ENCODE results near the gene PCBP3.

PCBP3 gene

DNA sequence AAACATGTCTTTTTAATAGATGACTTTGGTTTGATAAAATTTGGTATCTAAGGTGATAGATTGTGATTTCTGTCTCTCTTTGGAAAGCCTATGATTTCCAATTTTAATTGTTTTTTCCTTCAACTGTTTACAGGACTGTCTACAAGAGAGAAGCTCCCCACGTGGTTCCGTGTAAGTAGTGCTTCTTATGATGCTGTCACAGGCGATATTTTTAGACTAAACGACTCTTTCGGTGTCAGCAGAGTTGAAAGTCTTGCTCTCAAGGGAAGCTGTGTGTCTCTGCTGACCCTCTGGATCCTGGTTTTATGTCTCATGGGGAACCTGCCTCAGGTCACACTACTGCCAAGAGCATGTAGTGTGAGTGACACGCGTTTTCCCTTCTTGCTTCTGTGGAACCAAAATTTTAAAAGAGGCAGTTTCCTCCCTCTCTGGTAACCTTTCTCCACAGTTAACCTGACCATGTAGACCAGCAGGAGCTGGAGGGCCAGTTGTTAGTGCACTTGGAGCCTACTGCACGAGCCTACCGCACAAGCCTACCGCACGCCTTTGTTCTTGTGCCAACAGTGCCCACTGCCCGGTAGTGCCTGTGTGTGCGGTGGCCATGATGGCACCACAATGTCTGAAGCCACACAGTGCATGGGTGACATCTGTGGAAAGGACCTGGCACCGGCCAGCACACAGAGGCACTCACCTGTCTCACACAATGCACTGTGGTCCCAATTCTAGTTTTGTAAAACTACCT lies 91.9 kb downstream of the PCBP3 start:
- DNase-seq, result no peak

DNA sequence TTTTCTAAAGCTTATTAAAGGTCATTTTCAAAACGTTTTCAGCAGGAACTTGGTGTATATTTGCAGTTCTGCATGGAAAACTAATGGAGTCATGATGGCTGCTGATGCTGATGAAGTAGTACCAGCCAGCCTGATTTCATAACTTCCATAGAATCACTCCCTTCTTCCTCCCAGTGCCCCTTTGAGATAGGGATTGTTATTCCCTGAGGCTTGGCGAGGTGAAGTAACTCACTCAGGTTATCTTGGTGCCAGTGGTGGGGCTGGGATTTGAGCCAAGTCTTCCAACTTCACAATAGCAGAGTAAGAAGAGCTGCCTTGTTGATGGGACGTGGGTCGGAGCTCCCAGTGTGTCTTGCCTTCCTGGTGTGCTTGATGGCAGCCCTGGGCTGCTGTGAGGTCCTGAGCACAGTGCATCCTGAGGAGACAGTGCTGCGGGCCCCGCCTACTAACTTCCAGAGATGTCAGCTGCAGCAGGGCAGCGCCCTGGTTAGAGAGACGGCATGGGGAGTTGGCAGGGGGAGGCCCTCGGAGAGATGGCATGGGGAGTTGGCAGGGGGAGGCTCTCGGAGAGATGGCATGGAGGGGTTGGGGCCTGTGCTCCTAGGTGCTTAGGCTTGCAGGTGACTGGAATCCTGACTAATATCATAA lies 92.6 kb downstream of the PCBP3 start:
- DNase-seq, result no peak

DNA sequence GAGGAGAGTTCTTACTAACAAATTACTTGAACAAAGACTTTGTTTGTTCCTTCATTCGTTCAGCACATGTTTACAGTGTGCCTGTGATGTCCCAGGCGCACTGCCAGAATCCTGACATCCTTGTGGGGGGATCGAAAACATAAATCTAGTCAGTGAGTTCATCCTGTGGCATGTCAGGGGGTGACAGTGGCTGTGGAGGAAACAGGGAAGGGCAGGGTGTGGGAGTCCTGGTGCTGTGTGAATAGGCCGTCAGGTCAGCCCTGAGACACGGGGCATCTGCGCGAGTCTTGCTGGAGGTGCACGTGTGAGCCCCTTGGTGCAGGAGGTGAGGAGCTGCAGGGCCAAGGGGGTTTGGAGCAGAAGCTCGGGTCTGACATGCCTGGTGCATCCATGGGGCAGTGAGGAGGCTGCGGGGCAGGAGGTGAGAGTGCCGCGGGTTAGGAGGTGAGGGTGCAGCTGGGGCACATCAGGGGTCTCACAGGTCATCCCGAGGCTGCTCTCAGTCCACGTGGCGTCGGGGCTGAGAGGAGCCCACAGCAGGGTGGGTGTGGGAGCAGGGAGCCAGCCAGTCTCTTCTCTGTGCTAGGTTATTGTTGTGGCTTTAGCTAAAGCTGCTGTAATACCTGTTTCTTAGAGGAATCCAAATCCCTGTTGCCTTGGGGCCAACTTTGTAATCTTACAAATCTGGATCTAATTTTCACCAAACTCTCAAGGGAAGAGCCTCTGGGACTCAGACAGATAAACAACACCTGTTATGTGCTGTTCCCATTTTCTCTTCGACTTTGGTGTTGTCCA lies 93.4 kb downstream of the PCBP3 start:
- no peak for DNase-seq

DNA sequence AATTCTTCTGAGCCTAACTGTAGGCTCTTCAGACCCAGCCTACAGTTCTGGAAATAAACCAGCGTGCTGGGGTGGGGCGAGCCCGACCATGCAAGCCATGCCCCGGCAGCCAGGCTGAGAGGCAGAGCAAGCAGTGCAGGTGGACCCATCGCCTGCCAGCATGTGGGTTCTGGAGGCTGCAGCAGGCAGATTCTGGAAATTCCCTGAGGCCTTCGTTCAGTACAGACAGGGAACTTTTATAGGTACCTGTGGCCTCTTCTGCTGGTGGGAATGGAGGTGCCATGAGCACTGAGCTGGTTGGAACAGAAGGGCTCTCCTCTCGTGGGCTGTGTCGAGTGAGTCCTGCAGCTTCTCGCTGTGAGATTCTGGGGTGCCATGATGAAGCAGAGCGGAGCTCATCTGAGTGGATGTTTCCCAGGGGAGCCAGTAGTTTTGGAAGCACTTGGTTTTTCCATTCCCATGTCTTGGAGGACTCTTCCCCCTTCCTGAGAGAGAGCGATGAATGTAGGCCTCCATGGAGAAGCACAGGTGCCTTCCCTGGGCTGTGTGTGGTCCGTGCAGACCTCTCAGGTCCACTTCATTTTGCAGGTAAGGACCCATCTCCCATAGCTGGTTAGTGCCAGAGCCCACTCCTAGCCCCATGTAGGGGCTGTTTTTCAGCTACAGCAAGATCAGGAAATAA lies 94.1 kb downstream of the PCBP3 start:
- DNase-seq, result no peak

DNA sequence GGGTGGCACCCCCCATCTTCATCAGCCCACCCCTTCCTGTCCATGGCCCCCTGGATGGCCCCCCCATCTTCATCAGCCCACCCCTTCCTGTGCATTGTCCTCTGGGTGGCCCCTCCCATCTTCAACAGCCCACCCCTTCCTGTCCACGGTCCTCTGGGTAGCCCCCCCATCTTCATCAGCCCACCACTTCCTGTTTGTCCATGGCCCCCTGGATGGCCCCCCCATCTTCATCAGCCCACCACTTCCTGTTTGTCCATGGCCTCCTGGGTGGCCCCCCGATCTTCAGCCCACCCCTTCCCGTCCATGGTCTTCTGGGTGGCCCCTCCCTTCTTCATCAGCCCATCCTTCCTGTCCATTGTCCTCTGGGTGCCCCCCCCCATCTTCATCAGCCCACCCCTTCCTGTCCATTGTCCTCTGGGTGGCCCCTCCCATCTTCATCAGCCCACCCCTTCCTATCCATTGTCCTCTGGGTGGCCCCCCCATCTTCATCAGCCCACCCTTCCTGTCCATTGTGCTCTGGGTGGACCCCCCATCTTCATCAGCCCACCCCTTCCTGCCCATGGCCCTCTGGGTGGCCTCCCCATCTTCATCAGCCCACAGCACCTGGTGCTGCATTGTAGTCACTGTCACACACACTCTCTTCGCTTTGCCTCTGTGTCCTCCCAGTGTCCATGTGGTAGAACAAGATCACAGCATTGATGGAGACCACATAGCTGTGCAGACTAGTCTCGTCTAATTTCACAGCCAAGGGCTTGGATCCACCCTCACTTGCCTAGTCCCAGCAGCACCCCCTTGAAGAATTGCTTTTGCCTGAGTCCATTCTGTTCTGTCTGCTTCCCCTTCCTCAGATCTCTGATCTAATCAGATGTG lies 95.9 kb downstream of the PCBP3 start:
- DNase-seq, result no peak

DNA sequence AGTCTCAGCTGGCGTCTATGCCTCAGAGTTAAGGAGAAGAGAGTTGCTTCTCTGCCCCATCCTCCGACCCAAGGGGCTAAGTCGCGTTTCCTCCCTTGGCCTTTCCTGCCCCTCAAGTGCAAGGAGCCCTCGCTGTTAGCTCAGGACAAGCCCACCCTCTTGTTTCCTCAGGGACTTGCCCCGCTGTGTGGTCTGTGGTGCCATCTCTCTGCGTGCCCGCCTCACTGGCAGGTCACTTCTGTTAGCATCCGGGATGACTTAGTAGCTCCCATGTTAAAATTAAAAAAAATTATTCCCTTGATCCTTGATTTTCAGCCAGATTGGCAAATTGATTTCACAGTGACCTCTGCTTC lies 96.5 kb downstream of the PCBP3 start:
- DNase-seq, result no peak

DNA sequence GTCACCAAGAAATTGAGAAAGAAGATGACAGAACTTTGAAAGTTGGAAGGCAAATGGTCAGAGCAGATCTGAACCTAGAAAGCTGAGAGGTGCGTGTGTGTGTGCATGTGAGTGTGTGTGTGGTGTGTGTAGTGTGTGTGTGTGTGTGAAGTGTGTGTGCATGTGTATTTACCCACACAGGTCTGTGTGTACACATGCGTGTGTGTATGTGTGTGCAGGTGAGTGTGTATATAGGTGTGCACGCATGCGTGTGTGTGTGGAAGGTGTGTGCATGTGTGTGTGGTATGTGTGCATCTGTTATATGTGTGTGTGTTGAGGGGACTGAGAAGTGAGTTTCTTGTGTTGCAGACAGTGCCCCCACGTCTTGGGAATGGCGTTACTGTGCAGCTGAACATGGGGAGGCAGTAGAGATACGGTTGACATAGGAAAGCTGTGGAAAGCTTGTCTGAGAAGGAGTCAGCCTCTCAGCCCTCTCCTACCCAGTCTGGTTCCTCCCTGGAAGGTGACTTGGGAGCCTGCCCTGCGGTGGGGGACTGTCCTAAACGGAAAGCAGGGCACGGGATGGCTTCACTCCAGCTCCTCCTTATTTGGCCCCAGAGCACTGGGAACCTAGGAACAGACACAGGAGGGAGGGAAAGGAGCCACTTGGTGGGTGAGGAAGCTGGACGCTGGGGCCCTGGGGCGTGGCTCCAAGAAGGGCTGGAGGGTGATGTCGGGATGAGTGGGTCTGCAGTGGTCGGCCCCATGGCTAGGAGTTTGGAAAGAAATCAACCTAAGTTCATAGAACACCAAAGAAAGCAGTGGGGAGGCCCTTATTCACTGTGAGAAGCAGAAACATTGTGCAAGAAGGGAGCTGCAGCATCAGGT lies 97.2 kb downstream of the PCBP3 start:
- DNase-seq, result no peak

DNA sequence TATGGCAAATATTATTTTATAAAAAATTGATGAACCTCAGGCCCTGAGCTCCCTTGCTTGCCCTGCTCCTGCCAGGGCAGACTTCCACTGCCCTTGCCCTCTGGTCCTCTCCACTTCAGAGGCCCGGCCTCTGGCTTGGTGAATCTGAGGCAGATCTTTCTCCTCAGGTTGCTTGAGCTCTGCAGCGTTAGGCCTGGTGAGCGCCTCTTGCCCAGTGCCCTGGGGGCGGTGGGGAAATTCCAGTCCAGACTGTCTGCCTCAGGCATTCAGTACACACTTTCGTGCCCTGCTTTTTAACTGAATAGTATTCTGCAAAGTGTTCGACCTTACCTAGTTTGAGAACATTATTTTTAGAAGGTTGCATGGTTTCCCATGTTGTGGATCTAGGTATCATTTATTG lies 98.2 kb downstream of the PCBP3 start:
- no peak for DNase-seq

DNA sequence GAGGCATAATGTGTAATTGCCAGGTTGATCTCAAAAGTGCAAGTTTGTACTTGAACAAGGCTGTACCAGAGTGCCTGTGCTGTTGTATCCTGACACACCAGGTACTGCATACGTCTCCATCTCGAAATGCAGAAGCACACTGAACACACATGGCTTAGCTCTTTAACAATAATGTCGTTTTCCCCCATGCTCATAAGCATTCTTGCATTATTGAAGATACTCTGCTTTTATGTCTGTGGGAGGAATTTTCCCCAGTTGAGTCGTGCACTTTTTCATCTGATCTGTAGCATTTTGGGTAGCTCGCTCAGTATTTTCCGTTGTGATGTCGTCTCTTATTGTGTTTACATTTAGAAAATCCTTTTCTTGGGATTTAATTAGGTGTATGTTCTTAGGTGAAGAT lies 98.7 kb downstream of the PCBP3 start:
- no peak for DNase-seq

DNA sequence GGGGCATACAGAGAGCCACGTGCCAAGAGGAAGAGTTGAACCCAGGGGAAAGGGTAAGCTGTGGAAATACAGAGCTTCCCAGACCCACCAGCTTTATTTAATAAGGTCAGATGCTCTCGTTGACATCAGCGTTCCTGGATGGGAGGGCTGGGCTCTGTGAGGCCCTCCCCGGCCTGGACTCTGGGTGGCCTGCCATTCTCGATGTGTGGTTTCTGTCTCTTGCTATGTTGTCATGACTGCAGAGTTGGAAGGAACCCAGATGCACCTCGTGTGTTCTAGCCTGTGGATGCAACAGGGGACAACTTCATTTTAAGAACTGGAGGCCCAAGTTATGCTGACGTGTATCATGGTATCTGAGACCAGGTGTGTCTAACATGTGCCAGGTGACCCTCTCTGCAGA lies 101.7 kb downstream of the PCBP3 start:
- no peak for DNase-seq

DNA sequence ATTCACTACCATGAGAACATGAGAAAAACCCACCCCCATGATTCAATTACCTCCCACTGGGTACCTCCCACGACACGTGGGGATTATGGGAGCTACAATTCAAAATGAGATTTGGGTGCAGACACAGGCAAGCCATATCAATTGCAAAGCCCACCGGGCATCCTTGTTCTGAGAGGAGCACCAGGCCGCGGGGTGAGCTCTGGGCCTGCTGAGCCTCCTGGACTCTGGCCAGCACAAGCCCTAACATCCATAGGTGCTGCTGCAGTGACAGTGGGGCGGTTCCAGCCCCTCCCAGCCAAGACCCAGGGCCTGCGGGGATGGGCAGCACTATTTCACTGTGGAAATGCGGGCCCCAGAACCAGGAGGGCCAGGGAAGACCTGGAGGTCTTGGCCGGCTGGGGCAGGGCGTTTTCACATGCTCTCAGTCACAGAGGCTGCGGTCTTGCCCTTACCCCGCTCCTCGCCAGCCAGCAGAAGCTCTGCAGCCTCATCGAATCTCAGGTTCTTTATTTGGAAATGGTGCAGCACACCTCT lies 103.8 kb downstream of the PCBP3 start:
- no peak for DNase-seq

DNA sequence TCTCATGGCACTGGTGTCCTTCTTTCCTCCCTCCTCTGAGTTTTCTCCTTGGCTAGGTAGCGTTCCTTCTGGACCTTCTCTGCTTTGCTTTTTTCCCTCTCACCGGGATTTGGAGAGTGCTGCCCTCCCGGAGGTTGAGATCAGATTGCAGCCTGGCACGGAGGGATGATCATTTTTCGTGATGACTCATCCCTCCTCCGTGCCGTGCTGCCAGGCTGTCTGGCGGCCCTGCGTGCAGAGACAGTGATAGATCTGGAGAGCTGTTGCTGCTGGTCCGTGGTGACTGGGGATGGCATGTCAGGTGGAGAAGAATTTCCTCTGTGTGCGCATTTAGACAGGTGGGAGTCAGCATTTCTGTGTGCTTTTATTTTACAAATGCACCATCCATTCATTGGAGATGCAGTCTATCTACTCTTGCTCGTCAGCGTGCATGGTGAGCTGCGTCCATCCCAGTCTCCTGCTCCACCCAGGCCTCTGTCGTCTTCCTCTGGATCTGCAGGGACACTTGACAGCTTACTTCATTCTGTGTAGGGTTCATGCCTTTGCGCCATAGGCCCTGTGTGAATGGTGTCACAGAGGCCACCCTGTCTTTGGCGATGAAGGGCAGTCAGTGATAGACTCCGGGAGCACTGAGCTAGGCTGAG lies 104.4 kb downstream of the PCBP3 start:
- no peak for DNase-seq

DNA sequence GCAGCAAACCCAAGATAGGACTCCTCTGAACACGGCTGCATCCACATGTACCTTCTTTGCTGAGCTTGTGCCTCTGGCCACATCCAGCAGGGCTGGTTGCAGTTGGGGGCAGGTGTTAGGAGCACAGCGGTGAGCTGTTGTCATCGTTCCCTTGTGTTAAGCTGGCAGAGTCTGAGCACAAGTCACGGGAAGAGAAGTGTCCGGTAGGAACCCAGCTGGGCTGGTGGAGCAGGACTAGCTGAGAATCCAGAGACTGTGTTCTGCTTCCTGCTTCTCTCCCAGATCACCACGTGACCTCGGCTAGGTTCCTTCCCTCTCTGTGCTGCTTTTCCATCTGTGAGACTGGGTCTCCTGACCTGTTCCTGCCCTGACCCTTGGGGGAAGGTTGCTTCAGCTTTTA lies 105.1 kb downstream of the PCBP3 start:
- DNase-seq, result no peak

DNA sequence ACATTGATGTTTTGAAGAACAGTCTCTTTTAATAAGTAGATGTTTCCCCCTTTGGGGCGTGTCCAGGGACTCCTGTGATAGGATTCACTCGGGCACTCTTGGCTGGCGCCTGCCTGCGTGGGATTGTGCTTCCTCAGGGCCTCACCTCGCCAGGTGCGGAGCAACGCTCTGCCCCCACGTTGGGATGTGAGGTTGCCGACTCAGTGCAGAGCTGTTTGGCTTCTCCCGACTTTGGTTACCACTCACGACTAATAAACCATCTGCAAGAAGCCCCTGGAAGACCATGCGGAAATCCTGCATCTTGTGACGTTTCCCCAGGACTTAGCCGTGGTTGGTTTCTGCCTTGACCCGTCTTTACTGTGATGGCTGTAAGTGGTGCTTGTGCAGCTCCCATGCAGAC lies 106.4 kb downstream of the PCBP3 start:
- DNase-seq, result no peak

DNA sequence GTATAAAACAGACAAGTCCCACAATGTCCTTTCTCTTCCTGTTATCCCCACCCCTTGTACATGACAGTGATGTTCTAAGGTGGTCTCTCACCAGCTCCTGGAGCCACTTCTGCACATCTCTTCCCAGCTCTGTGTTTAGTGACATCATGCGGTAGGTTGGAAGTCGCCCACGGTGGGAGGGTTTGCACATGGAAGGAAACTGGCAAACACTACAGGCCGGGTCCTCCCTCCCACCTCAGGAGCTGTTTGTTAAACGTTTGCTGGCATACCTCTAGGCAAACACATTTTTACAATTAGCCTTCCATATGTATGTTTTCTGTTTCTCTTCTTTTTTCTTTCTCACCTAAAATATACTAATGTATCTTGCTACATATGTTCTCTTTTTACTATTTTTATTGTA lies 107.4 kb downstream of the PCBP3 start:
- no peak for DNase-seq

DNA sequence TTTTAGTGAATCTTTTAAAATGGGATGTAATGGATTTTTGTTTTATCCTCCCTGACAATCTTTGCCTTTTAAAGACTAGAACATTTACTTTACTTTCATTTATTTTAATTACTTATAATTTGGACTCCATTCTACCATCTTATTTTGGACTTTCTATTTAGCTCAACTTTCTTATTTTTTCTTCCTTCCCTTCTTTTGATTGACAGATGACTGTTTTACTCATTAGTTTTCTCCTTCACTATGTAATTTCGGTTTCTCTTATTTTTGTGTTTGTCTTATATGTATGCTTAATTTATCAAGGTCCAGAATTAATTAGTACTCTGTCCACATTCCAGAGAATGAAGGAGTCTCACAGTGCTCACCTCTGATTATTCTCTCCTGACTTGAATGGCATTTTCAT lies 109.9 kb downstream of the PCBP3 start:
- DNase-seq, result no peak

DNA sequence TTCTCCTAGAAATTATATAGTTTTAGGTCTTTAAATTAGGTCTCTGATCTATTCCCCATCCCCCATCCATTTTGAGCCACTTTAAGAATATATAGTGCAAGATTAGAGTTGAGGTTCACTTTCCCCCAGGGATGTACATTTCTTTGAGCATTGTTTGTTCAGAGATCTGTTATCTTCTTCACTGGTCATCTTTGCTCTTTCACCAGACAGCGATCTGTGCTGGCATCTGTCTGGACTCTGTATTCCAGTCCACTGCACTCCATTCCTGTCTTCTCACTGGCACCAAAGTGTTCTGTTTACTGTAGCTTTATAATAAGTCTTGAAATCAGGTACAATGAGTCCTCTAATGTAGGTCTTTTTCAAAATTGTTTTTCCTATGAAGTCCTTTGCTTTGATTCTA lies 112.5 kb downstream of the PCBP3 start:
- DNase-seq, result no peak

DNA sequence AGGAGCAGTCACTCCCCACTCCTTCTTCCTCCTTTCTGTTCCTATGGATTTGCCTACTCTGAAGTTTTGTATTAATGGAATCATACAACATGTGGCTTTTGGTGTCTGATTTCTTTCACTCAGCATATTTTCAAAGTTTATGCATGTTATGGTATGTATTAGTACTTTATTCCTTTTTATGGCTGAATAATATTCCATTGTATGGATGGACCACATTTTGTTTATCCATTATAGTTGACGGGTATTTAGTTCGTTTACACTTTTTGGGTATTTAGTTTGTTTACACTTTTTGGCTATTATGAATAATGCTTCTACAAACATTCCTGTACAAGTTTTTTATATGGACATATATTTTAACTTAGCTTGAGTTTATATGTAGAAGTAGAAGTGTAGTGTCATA lies 113.1 kb downstream of the PCBP3 start:
- no peak for DNase-seq

DNA sequence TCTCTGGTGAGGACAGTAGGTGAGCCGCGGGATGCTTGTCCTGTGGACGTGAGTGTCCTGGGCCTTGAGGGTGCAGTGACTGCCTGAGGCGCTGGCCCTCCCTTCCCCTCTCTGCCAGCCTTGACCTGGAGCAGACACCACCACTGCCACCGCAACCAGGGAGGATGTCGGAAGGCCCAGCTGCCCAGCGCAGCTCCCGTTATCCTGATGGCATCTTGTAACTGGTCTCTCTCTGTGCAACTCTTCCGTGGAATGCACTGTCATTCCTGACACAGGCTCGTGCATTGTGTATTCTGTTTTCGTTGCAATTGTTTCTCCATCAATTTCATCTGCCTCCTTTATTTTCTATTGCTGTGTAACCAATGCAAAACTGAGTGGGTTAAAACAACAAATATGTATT lies 118.2 kb downstream of the PCBP3 start:
- DNase-seq, result no peak

DNA sequence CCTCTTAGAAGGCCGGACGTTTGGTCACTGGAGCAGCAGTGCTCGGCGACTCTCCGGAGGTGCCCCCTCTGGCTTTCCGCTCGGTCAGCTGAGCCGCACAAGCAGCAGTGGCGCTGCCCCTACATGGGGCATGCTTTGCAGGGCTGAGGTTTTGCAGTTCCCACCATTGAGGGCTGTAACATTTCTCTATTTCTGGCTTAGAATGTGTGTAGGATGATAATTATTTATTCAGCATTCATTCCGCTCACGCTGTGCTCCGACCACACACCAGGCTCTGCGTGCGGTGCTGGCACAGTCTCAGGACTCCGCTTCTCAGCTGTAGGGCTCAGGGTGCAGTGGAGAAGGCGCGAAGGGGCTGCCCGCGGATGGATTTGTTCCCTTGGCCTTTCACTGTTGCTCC lies 119.5 kb downstream of the PCBP3 start:
- DNase-seq, result no peak

DNA sequence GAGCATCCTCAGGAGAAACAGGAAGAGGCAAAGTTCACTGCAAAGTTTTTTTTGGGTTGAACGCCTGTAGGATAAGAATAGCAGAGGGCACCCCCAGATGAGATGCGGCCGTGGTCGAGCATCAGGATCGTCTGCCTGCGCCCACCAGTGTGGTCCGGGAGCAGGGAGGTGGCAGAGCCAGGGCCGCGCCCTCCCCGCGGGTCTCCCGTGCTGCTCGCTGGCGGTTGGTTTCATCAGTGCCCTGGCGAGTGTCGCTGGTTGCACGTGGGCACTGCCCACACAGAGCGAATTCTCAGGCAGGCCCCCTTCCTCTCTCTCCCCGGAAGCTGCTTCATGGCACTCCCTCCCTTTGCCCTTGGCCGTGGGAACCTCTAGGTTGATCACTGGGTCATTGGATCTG lies 120.0 kb downstream of the PCBP3 start:
- no peak for DNase-seq

All from CD4-positive, alpha-beta T cell treated with Interleukin-4 for 1 hour (primary cell).